ENCODE measurements around the gene LAMA2. TPM values are rescaled to one million over a fixed set of nuclear protein-coding genes. Genes with fewer than 3 reads are reported as not detected.
A peak's percentile ranks its signal among the peaks of the same experiment; 100 is the strongest.

Gene LAMA2, protein sequence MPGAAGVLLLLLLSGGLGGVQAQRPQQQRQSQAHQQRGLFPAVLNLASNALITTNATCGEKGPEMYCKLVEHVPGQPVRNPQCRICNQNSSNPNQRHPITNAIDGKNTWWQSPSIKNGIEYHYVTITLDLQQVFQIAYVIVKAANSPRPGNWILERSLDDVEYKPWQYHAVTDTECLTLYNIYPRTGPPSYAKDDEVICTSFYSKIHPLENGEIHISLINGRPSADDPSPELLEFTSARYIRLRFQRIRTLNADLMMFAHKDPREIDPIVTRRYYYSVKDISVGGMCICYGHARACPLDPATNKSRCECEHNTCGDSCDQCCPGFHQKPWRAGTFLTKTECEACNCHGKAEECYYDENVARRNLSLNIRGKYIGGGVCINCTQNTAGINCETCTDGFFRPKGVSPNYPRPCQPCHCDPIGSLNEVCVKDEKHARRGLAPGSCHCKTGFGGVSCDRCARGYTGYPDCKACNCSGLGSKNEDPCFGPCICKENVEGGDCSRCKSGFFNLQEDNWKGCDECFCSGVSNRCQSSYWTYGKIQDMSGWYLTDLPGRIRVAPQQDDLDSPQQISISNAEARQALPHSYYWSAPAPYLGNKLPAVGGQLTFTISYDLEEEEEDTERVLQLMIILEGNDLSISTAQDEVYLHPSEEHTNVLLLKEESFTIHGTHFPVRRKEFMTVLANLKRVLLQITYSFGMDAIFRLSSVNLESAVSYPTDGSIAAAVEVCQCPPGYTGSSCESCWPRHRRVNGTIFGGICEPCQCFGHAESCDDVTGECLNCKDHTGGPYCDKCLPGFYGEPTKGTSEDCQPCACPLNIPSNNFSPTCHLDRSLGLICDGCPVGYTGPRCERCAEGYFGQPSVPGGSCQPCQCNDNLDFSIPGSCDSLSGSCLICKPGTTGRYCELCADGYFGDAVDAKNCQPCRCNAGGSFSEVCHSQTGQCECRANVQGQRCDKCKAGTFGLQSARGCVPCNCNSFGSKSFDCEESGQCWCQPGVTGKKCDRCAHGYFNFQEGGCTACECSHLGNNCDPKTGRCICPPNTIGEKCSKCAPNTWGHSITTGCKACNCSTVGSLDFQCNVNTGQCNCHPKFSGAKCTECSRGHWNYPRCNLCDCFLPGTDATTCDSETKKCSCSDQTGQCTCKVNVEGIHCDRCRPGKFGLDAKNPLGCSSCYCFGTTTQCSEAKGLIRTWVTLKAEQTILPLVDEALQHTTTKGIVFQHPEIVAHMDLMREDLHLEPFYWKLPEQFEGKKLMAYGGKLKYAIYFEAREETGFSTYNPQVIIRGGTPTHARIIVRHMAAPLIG (N-terminal part only)
- total RNA-seq = 100 to 1,000 TPM; 120 to 125 TPM
- long read RNA-seq, partial matches to known transcripts = 10 of 15 reads
- long read RNA-seq, other reads (novel, unspliced or antisense) = 5 of 15 reads

DNA sequence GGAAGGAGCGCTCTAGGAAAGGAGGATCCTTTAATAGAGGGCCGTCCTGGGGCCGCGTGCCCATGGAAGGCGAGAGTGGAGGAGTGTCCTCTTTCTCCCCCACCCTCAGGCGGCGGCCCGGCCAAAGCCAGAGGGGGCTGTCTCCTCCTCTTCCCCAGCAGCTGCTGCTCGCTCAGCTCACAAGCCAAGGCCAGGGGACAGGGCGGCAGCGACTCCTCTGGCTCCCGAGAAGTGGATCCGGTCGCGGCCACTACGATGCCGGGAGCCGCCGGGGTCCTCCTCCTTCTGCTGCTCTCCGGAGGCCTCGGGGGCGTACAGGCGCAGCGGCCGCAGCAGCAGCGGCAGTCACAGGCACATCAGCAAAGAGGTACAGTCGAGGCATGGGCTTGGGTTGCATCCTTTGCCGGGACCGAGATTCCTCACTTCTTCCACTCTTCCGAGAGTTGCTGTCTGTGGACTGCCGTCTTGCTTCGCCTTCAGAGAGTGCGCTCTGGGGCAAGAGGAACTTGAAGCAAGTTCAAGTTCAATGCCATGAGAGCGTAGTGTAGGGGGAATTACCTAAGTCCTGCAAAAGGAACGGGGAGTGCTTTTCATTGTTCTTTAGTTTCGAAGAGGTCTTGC, at the start of gene LAMA2:
LAMA2 (plus strand) TSS at position 148 of the 621 bp plus-strand sequence; CDS start at position 256, 108 bp downstream.
- ATAC-seq = peak; percentile 99
- intact Hi-C loops (cut with DNase I) = no loop called here
- DNase-seq = peak; percentile 86

DNA sequence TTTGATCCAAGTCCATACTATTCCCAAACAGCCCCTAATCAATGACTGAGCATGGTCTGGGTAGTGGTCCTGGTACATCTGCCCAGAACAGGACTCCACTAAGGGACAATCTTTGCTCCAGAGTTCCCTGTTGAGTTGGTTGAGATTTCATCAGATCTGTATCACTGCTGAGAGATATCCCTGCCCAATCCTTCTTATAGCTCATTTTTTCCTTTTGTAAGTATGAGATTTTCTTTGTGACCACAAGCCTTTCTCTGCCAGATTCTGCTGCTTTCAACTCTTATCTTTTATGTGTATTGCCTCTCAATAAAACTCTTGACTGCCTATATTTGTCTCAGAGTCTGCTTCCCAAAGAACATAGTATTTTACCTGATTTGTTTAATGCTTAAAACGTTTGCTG, 46.2 kb upstream of the LAMA2 start:
- intact Hi-C loops (cut with DNase I) = no loop called here
- no peak for ATAC-seq

DNA sequence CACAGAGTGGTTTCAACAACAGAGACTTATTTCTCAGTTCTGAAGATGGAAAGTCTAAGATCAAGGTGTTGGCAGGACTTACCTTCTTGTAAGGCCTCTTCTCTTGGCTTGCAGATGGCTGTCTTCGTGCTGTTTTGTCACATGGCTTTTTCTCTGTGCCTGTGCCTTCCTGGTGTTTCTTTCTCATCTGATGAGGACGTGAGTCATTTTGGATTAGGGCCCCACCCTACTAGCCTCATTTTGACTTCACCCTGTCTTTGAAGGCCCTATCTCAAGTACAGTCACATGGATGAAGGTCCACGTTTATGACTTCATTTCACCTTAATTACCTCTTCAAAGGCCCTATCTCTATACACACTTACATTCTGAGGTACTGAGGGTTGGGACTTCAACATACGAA, 41.4 kb upstream of the LAMA2 start:
- intact Hi-C loops (cut with DNase I) = no loop called here
- DNase-seq (no peak), ATAC-seq (no peak)

More for the DNA sequence above, 46.2 kb upstream of the LAMA2 start:
- DNase-seq = no peak

DNA sequence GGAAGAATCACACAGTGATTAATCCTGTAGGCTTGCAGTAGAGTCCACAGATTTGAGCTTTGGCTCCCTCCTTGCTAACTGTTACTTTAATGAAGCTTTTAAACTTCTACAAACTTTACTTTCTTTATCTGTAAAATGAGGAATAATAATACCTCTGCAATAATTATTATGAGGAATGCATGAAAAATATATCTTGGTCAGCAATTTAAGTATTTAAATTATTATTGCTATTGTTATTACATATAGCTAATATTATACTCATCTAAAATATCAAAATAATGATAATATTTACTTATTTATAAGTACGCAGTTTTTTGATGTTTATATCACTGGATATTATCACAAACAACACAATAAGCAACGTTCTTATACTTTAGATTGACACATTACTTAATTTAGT, 38.3 kb upstream of the LAMA2 start:
- intact Hi-C loops (cut with DNase I) = no loop called here
- no peak for ATAC-seq
- no peak for DNase-seq

DNA sequence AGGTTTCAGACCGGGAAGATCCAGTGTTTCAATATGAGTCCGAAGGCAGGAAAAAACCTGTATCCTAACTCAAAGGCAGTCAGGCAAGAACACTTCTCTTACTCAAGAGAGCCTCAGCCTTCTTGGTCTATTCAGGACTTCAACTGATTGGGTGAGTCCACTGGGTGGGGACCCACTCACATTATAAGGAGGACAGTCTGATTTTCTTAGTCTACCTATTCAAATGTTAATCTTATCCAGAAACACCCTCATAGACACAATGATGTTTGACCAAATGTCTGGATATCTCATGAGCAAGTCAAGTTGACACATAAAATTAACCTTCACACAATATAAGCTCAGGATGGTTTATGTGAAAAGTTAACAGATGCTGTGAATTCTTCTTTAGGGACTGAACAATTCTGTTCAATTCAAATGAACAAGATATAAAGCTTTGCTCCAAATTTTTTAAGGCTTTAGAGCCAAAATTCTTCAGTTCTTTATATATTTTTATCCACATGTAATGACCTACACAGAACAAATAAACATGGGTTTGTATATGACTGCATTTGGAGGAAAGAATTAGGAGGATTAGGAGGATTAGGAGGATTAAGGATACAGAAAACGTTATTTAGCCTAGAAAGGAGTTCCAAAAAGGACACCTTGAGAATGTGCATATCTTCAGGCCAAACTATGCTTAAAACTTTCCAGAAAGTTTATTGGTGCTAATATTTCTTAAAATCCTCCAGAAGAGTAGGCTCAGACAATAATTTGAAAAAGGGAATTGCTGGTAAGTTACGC, 35.3 kb upstream of the LAMA2 start:
- DNase-seq (no peak), ATAC-seq (no peak)
- intact Hi-C loops (cut with DNase I) = no loop called here

DNA sequence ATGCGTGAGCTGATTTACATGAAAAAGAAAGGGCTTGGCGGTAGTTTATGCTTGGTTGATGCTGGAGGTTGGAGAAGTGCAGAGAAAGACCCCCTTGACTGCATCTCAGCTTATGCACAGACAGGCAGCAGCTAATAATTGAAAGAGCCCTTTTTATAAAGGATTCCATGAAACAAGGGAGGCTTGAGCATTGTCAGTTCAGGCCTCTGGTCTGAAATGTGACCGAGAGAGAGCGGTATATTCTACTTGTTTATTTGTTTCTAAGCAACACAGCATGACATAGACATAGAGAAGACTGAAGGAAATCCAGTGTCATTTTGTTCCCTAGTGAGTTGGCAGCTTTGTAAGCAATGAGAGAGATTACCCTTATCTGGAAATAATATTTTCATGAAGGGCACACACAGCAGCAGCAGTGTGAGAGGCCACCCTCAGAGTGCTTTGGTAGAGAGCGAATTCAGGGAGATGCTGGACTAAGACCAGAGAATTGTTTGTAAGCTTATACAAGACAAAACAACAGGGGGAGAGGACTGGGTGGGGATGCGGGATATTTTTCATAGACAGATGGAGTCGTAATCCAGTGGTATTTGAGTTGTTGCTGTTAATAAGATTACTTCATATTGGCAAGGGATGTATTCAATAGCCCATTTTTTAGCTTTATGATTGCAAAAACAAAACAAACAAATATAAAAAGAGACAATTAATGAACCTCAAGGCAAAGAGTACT, 34.6 kb upstream of the LAMA2 start:
- ATAC-seq (peak; percentile 57 to 68), DNase-seq (no peak)
- intact Hi-C loops (cut with DNase I) = no loop called here

DNA sequence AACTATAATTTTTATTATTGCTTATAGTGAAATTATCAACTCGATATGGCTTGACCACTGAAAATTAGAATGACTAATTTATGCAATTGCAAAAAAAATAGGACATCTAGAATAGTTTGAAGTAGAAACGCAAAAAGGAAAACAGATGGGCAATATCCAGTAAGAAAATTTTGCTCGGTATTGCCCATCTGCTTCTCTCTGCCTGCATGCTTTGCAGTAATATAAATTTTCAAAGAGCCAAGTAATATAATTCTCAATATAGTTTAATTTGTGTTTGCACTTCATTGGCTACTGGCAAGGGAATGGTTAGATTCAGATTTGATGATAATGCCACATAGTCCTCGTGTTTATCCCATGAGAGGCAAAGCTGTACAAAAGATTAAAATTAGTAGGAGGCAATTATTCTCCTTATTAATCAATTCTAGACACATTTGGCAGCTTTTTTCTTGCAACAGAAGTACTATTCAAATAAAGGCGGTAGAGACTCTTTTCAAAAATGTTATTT, 27.3 kb upstream of the LAMA2 start:
- DNase-seq = no peak
- intact Hi-C loops (cut with DNase I) = no loop called here
- no peak for ATAC-seq

DNA sequence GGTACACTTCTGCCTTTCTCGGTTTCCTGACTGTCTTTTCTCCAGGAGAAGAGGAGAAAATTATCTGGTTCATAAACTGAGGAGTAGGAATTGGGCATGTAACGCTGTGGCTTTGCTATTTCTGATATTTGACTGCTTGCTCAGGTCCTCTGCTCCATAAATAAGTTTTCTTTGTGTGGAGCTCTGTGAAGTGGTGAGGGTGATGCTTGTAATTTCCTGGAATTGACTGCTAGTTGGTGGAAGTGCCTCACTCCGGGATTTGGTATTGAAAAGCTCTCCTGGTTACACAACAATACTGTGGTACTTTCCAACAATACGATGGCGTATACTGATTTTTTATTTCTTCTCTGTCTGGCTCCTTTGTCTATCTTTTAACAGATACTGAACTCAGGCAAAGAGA, 25.1 kb upstream of the LAMA2 start:
- intact Hi-C loops (cut with DNase I) = no loop called here
- DNase-seq (no peak), ATAC-seq (no peak)

DNA sequence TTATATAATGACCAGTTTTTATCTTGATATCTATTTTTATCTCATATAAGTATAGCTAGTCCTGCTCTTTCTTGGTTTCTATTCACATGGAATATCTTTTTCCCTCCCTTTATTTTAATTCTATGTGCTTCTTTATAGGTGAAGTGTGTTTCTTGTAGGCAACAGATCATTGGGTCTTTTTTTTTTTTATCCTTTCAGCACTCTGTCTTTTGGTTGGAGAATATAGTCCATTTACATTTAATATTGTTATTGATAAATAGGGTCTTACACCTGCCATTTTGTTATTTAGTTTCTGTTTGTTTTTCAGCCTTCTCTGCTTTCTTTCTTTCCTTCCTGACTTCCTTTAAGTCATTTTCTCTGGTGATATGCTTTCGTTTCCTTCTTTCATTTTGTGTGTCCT, 22.2 kb upstream of the LAMA2 start:
- intact Hi-C loops (cut with DNase I) = no loop called here
- ATAC-seq (no peak), DNase-seq (no peak)

DNA sequence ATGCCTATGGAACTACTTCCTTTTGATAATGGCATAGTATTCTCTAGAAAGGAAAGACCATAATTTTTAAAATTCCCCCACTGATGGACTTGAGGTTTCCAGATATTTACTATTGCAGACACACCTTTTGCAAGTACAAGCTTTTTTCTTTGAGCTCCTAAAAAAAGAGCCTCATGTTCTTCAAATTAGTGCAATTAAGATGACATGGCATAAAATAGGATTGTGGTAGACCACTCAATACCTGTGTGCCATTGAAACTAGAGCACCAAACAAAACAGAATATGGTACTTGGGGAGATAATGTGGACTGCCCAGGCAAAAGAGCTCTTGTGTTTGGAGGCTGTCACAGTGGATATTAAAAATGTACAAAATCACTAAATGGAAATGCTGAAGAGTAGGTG, 19.0 kb upstream of the LAMA2 start:
- DNase-seq (no peak), ATAC-seq (no peak)
- intact Hi-C loops (cut with DNase I) = no loop called here

DNA sequence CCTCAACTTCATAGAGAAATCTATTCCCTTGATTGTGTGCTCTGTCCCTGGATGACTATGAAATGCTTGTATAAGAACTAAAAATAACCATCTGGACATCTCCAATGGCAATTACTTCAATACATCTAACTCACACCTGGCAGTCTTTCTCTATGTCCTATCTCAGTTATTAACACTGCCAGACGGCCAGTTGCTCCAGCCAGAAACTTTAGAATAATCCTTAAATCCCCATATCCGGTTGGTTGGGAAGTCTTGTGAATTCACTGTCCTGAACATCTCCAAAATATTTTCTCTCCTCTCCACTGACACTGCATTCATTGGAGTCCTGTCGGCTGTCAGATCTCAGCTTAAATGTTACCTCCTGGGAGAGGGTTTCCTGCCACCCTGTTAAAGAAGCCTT, 12.2 kb upstream of the LAMA2 start:
- DNase-seq (no peak), ATAC-seq (no peak)
- intact Hi-C loops (cut with DNase I) = no loop called here

DNA sequence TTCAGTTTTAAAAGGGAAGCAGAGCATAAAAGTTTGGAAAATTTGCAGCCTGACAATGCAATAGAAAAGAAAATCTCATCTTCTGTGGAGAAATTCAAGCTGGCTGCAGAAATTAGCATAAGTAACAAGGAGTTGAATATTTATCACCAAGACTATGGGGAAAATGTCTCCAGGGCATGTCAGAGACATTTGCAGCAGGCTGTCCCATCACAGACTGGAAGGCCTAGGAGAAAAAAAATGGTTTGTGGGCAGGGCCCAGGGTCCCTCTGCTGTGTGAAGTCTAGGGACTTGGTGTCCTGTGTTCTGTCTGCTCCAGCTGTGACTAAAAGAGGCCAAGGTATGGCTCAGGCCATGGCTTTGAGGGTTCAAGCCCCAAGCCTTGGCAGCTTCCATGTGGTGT, 8.1 kb upstream of the LAMA2 start:
- ATAC-seq (no peak), DNase-seq (no peak)
- intact Hi-C loops (cut with DNase I) = no loop called here

DNA sequence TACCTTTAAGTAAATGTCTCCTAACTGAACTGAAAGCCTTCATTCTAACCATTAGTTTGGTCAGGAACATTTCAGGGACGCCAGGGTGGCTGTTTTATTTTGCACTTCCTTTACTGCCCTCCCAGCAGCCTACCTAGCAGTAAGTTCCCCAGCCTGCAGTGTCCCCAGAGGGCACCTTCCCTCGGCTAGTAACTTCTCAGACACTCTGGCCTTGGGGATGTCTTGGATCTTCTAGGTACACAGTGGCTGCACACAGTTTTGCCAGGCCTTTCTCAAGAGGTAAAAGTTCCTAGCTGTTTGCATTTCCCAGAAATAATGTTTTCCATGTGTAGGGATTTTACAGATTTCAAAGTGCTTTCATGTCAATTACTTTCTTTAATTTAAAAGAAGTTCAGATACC, 378 bp upstream of the LAMA2 start:
- DNase-seq = no peak
- peak; percentile 6 to 51 for ATAC-seq
- intact Hi-C loops (cut with DNase I) = no loop called here

DNA sequence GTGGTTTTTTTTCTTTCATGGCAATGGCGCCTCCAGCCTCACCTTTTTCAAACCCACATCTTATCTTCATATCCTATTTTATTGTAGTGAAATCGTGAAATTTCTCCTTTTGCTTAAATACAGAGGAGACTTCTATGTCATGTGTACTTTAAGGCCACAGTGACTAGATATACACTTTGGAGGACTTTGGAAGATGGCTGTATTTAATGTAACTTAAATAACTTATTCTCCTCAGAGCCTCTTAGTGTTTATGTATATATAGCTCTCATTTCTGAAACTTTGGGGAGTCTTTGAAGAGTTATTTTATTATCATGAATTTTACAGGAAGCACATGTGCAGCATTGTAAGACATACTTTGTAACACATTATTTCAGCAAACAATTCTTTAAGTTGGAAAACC, 968 bp downstream of the LAMA2 start:
- no peak for ATAC-seq
- intact Hi-C loops (cut with DNase I) = no loop called here

DNA sequence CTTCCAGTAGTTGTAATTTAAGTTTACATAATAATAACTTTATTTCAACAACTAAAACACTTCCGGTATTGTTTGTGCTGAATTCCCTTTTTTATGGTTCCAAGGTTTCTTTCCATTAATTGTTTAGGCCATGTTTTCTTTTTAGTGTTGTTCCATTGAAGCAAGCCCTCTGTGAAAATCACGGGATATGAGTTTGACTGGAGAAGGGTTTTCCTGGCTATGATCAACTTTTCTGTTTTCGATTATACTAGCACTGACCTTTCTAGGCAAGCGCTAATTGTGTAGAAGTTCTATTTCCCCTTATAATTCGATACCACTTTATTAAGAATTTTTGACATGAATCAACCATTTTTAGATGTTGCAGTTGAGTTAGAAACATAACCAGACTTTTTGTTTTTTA, 2.4 kb downstream of the LAMA2 start:
- intact Hi-C loops (cut with DNase I) = no loop called here
- DNase-seq (no peak), ATAC-seq (no peak)

More for the DNA sequence above, 968 bp downstream of the LAMA2 start:
- no peak for DNase-seq

DNA sequence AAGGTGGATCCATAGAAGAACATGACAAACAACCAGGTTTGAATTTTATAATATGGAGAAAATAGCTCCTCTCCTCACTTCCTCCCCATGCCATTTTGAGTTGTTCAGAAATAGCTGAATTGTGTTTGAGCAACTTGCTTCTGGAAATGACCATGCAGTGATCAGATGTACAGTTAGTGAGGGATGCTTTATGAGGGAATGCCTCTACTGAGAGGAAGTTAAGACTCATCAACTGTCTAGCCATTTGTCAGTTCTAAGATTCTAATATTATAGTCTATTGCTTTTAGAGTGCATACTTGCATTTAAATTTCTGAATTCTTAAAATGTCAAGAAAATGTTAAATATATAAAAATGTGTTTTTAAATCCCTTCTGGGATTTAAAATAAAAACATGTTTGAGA, 3.8 kb downstream of the LAMA2 start:
- DNase-seq (no peak), ATAC-seq (no peak)
- intact Hi-C loops (cut with DNase I) = no loop called here

DNA sequence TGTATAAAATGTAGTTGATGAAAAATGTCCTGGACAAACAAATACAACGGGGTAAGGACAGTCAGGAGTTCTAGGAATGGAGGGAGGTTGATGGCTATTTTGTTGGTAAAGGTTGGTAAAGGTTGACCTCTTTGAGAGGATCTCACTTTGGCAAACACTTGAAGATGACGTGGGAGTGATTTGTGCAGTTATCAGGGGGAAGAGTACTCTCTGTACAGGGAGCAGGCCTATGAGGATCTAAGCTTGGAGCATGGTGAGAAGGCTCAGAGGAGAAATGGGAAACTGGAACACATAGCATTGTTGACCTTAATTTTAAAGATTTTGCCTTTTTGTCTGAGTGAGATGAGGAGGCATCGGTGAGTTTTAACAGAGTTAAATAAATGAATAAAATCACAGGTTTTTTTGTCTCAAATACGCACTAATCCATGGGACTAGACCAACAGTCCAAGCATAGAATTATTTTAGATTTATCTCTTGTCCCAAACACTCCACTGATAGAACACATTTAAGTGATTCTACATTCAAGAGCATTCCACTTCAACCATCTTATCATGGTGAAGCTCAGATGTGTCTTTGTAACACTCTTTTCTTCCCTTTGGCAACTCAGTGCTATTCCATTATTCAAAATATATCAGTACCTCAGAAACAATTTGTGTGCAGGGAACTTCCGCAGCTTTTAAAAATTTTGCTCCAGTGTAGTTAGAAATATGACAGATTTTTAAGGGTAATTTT, 5.7 kb downstream of the LAMA2 start:
- intact Hi-C loops (cut with DNase I) = no loop called here
- peak; percentile 83 to 91 for ATAC-seq
- no peak for DNase-seq
